A549 (cell line): ENCODE results near the gene TPP2. TPM values are rescaled to one million over a fixed set of nuclear protein-coding genes. Genes with fewer than 3 reads are reported as not detected.

ENCODE experiments used
- ATAC-seq, 2 experiments: fragments of 200-7000 bp in 1 of 2; fragments of >200 bp in 1 of 2; cut with Nextera tagmentation in 1 of 2; cut with Tn5 transposase in 1 of 2; 3 replicates each; pipeline versions ENCODE4 v1.8.0 to v1.9.1; 2018 to 2020; ENCODE audit warnings: mild to moderate bottlenecking in 1 of 2, moderate library complexity in 1 of 2
- CTCF ChIA-PET: fragments of 300-600 bp; sonication (Branson Sonifier 250); formaldehyde crosslinking; extraction: SDS; loops from one replicate; lab custom pipeline; 2021; ENCODE audit warnings: antibody characterized with exemption, inconsistent platforms; lab: Yijun Ruan, JAX
- POLR2A ChIA-PET: fragments of 350-600 bp; formaldehyde crosslinking; extraction: SDS; loops from one replicate; lab custom pipeline; 2021; ENCODE audit warnings: antibody characterized with exemption, inconsistent platforms; lab: Yijun Ruan, JAX
- DNase-seq, 2 experiments: peaks; one replicate each; pipeline versions ENCODE4 v3.0.0 to v3.0.0-alpha.2; 2011 to 2016; ENCODE audit warnings: low read depth in 1 of 2, low spot score in 1 of 2
- FAIRE-seq: peaks from 2 replicates; lab custom pipeline; 2011; peaks lifted over from hg19 to GRCh38; lab: Jason Lieb, UNC
- H3K27ac ChIP-seq, 2 experiments: fragments of >200 bp; sonication (Bioruptor Twin); formaldehyde crosslinking; 3 replicates each; pipeline ENCODE4 v1.5.1; 2016 to 2017
- H3K4me1 ChIP-seq: fragments of >200 bp; sonication (Bioruptor Twin); formaldehyde crosslinking; 3 replicates; pipeline ENCODE4 v1.6.1; 2016
- H3K4me2 ChIP-seq: fragments of >200 bp; sonication (Bioruptor Twin); formaldehyde crosslinking; 3 replicates; pipeline ENCODE4 v1.6.1; 2016
- H3K4me3 ChIP-seq: fragments of >200 bp; sonication (Bioruptor Twin); formaldehyde crosslinking; 3 replicates; pipeline ENCODE4 v1.5.1; 2016
- H3K9me3 ChIP-seq: fragments of >200 bp; sonication (Bioruptor Twin); formaldehyde crosslinking; 3 replicates; pipeline ENCODE4 v1.6.1; 2016
- CHD4 ChIP-seq: fragments of 200-600 bp; sonication (generic); IDR thresholded peaks from 2 replicates; pipeline ENCODE4 v1.6.1; 2016; ENCODE audit warnings: antibody characterized with exemption, mild to moderate bottlenecking, borderline replicate concordance
- E2F6 ChIP-seq: IDR thresholded peaks from 2 replicates; pipeline ENCODE4 v1.6.1; 2012; ENCODE audit warnings: low read depth, borderline replicate concordance
- EHF ChIP-seq: fragments of 250-450 bp; sonication (Bioruptor Pico); IDR thresholded peaks from 2 replicates; pipeline ENCODE4 v1.5.0; 2020; ENCODE audit warnings: mild to moderate bottlenecking
- EHMT2 ChIP-seq: fragments of 200-600 bp; sonication (generic); IDR thresholded peaks from 2 replicates; pipeline ENCODE4 v1.6.1; 2016; ENCODE audit warnings: antibody characterized with exemption, low read depth, mild to moderate bottlenecking, moderate library complexity
- HDAC2 ChIP-seq: fragments of 200-600 bp; sonication (generic); IDR thresholded peaks from 2 replicates; pipeline ENCODE4 v1.6.1; 2016
- HES2 ChIP-seq: fragments of >200 bp; sonication (Bioruptor Twin); formaldehyde crosslinking; IDR thresholded peaks from 2 replicates; pipeline ENCODE4 v1.6.1; 2016
- HMGXB4 ChIP-seq: fragments of 250-450 bp; sonication (Bioruptor Pico); IDR thresholded peaks from 2 replicates; pipeline ENCODE4 v1.5.0; 2021; ENCODE audit warnings: mild to moderate bottlenecking, moderate library complexity, borderline replicate concordance
- HOXA7 ChIP-seq: fragments of 250-450 bp; sonication (Bioruptor Pico); IDR thresholded peaks from 2 replicates; pipeline ENCODE4 v1.5.0; 2020; ENCODE audit warnings: mild to moderate bottlenecking, moderate library complexity
- HOXB5 ChIP-seq: fragments of 250-450 bp; sonication (Bioruptor Pico); IDR thresholded peaks from 2 replicates; pipeline ENCODE4 v1.5.0; 2020; ENCODE audit warnings: mild to moderate bottlenecking, moderate library complexity
- JUN ChIP-seq, 2 experiments: fragments of >200 bp; sonication (Bioruptor Twin); formaldehyde crosslinking; IDR thresholded peaks; 2 replicates in 1 of 2; 3 replicates in 1 of 2; pipeline ENCODE4 v1.6.1; 2016 to 2017
- KDM5A ChIP-seq: fragments of 200-600 bp; sonication (generic); IDR thresholded peaks from 2 replicates; pipeline ENCODE4 v1.6.1; 2016; ENCODE audit warnings: antibody characterized with exemption, mild to moderate bottlenecking
- MAFK ChIP-seq: fragments of 450-650 bp; IDR thresholded peaks from 2 replicates; pipeline ENCODE4 v1.6.1; 2014; ENCODE audit not compliant: partially characterized antibody
- MYC ChIP-seq: IDR thresholded peaks from 2 replicates; pipeline ENCODE4 v1.6.1; 2012; ENCODE audit warnings: mild to moderate bottlenecking, inconsistent platforms, low read length, improper control_type of control experiment, borderline replicate concordance
- NFE2L2 ChIP-seq: fragments of 150-350 bp; conservative IDR thresholded peaks from 2 replicates; pipeline ENCODE4 v1.6.1; 2014; ENCODE audit warnings: low read length
- NPAS2 ChIP-seq: fragments of 250-450 bp; sonication (Bioruptor Pico); IDR thresholded peaks from 2 replicates; pipeline ENCODE4 v1.8.0; 2022; ENCODE audit warnings: mild to moderate bottlenecking, moderate library complexity, borderline replicate concordance
- NR3C1 ChIP-seq: fragments of >200 bp; sonication (Bioruptor Twin); formaldehyde crosslinking; IDR thresholded peaks from 3 replicates; pipeline ENCODE4 v1.6.1; 2017
- PBX3 ChIP-seq: IDR thresholded peaks from 2 replicates; pipeline ENCODE4 v1.6.1; 2012
- POLR2AphosphoS2 ChIP-seq: conservative IDR thresholded peaks from 2 replicates; pipeline ENCODE4 v1.6.1; 2012; ENCODE audit warnings: low read length, improper control_type of control experiment, inconsistent platforms
- RAD21 ChIP-seq, 2 experiments: fragments of >200 bp in 1 of 2; sonication (Bioruptor Twin) in 1 of 2; formaldehyde crosslinking in 1 of 2; IDR thresholded peaks in 1 of 2; conservative IDR thresholded peaks in 1 of 2; 2 replicates in 1 of 2; 3 replicates in 1 of 2; pipeline ENCODE4 v1.6.1; 2012 to 2018; ENCODE audit warnings: inconsistent platforms in 1 of 2
- RCOR1 ChIP-seq: fragments of 150-350 bp; IDR thresholded peaks from 2 replicates; pipeline ENCODE4 v1.6.1; 2014; ENCODE audit warnings: antibody characterized with exemption, low read length, low read depth
- RFX5 ChIP-seq: fragments of 450-650 bp; IDR thresholded peaks from 2 replicates; pipeline ENCODE4 v1.7.1; 2014; ENCODE audit warnings: antibody characterized with exemption, mild to moderate bottlenecking, moderate library complexity
- SREBF2 ChIP-seq: fragments of 450-650 bp; IDR thresholded peaks from 2 replicates; pipeline ENCODE4 v1.6.1; 2014; ENCODE audit warnings: mild to moderate bottlenecking, moderate library complexity
- TP53 ChIP-seq: fragments of 250-450 bp; sonication (Bioruptor Pico); IDR thresholded peaks from 2 replicates; pipeline ENCODE4 v1.5.0; 2021; ENCODE audit warnings: mild to moderate bottlenecking, moderate library complexity
- ZFP36 ChIP-seq: fragments of 450-650 bp; IDR thresholded peaks from 2 replicates; pipeline ENCODE4 v1.6.1; 2014; ENCODE audit warnings: borderline replicate concordance; ENCODE audit not compliant: partially characterized antibody
- ZSCAN20 ChIP-seq: fragments of 250-450 bp; sonication (Bioruptor Pico); IDR thresholded peaks from 2 replicates; pipeline ENCODE4 v1.8.0; 2022; ENCODE audit warnings: mild to moderate bottlenecking, moderate library complexity
- WGBS: methylation state at CpG from one replicate; pipeline ENCODE4 v1.1.6; 2017; ENCODE audit errors: missing lambda C conversion rate; 5-methylcytosine and 5-hydroxymethylcytosine counted together
- polyA plus RNA-seq, 4 experiments: library from polyadenylated mRNA; depleted of rRNA in 3 of 4; stranded (reverse); fragments of >200 nt; fragmentation: RNase III in 1 of 4; extraction: RNeasy Plus Mini Kit Qiagen cat#74134 plus additional on column Dnase treatment in 1 of 4; gene quantifications; 2 replicates in 3 of 4; 3 replicates in 1 of 4; pipeline ENCODE4 v1.2.3, GENCODE V29; 2011 to 2017
- TF ChIP-seq, protein P1 (sequence below): fragments of 250-450 bp; sonication (Bioruptor Pico); IDR thresholded peaks from 2 replicates; pipeline ENCODE4 v1.5.0; 2020; ENCODE audit warnings: low read depth, mild to moderate bottlenecking, moderate library complexity

The TPP2 gene
- polyA plus RNA-seq, 2 of the 4 experiments (the other 2 are of a cell fraction), result 18.6 to 28.4 TPM

DNA sequence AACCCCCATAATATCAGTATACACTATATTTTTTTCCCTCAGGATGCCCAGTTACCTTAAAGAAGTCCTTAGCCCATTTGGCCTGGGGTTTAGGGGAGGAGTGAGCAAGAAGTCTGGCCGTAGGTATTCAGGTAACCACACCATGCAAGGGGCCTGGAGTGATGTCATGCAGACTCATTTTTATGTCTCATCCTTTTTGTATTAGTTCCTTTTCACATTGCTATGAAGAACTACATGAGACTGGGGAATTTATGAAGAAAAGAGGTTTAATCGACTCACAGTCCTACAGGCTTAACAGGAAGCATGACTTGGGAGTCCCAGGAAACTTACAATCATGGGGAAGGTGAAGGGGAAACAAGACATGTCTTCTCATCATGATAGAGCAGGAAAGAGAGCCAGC, 12.2 kb downstream of the TPP2 start:
- Histone ChIP-seq H3K4me1 (peaks cover 7% of the 10 kb centered on the region; the same call in 1 of the 3 replicates), H3K4me2 (no peak overlapping the region), H3K27ac (no peak overlapping the region), H3K4me3 (no peak overlapping the region), H3K9me3 (no peaks in the 10 kb centered on the region)
- POLR2A ChIA-PET, result no interaction called here
- no peak for FAIRE-seq
- no peak for ATAC-seq
- no peak for DNase-seq
- 90% methylated on average over 2 of the region's 2 CpGs for WGBS
- CTCF ChIA-PET, result no interaction called here
- TF ChIP-seq CHD4, result no peak
- TF ChIP-seq HES2, result no peak
- TF ChIP-seq HMGXB4, result no peak

DNA sequence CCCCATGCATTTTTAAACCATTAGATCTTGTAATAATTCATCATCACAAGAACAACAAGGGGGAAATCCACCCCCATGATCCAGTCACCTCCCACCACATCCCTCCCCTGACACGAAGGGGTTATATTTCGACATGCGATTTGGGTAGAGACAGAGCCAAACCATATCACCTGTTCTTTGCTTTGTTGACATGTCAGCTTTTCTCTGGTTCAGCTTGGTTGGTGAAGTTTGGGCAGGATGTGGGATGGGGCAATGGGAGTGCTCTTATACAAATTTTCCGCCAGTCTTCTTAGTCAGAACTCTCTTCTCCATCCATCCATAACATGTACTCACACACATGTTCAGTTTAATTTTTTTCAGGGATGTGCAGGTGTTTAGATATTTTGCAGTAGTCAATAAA, 12.9 kb downstream of the TPP2 start:
- no peak for ATAC-seq

DNA sequence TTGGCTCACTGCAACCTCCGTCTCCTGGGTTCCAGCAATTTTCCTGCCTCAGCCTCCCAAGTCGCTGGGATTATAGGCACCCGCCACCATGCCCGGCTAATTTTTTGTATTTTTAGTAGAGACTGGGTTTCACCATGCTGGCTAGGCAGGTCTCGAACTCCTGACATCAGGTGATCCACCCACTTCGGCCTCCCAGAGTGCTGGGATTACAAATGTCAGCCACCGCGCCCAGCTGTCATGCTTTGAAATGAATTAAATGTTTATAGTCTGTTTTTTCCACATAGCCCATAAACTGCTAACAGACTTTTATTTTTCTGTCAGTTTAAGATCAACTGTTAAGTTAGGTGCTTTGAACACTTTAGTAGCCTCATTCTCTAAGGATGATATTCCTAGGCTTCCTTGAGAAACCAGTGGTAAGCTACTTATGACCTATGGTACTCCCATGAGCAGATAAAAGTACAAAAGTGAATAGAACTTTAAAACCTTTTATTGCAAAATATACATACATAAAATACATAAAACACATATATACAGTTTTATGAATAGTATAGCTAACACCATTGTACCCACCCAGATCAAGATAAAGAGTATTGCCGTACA, 13.6 kb downstream of the TPP2 start:
- CTCF ChIA-PET, result no interaction called here
- FAIRE-seq, result no peak
- no peak overlapping the region for H3K4me2 ChIP-seq
- DNase-seq, result no peak
- no peak overlapping the region for H3K4me3 ChIP-seq
- POLR2A ChIA-PET, result no interaction called here
- H3K4me1 ChIP-seq, result no peaks in the 10 kb centered on the region
- no peak for TF ChIP-seq TP53
- no peak for TF ChIP-seq RAD21 (conservative IDR thresholded peaks at IDR 0.05 in 1 of 2, IDR thresholded peaks at IDR 0.05 in 1 of 2)
- TF ChIP-seq NPAS2, result no peak
- TF ChIP-seq, protein P1, sequence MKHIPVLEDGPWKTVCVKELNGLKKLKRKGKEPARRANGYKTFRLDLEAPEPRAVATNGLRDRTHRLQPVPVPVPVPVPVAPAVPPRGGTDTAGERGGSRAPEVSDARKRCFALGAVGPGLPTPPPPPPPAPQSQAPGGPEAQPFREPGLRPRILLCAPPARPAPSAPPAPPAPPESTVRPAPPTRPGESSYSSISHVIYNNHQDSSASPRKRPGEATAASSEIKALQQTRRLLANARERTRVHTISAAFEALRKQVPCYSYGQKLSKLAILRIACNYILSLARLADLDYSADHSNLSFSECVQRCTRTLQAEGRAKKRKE (CRISPR knock-in tag), result no peak
- no peak for TF ChIP-seq NFE2L2
- TF ChIP-seq PBX3, result no peak
- TF ChIP-seq EHMT2, result no peak
- TF ChIP-seq POLR2AphosphoS2, result no peak
- no peak for TF ChIP-seq KDM5A
- no peak for TF ChIP-seq MYC
- no peak for TF ChIP-seq ZSCAN20 (CRISPR knock-in tag)
- TF ChIP-seq HOXB5 (CRISPR knock-in tag), result no peak
- TF ChIP-seq SREBF2, result no peak
- no peak for TF ChIP-seq HOXA7
- no peak for TF ChIP-seq E2F6
- no peak for TF ChIP-seq JUN (IDR thresholded peaks at IDR 0.05)
- no peak for TF ChIP-seq MAFK
- TF ChIP-seq HDAC2, result no peak
- TF ChIP-seq NR3C1, result no peak
- no peak for TF ChIP-seq RFX5
- no peak for ATAC-seq
- no peak overlapping the region for H3K27ac ChIP-seq
- H3K9me3 ChIP-seq, result no peaks in the 10 kb centered on the region
- WGBS, result 94% methylated on average over 9 of the region's 9 CpGs

More for the DNA sequence above, 12.9 kb downstream of the TPP2 start:
- 72% methylated on average over 4 of the region's 4 CpGs for WGBS
- POLR2A ChIA-PET, result no interaction called here
- DNase-seq, result no peak
- no peak overlapping the region for H3K27ac ChIP-seq
- TF ChIP-seq NPAS2 (no peak), RCOR1 (no peak), TP53 (no peak), ZFP36 (no peak), EHF (CRISPR knock-in tag) (no peak), PBX3 (no peak), JUN (IDR thresholded peaks at IDR 0.05) (no peak)
- TF ChIP-seq, all 56 proteins: peak for 0
- CTCF ChIA-PET, result no interaction called here
- Histone ChIP-seq H3K4me3 (no peak overlapping the region), H3K9me3 (no peaks in the 10 kb centered on the region), H3K4me2 (no peak overlapping the region), H3K4me1 (peaks cover 4% of the 10 kb centered on the region; the same call in 1 of the 3 replicates)
- no peak for FAIRE-seq
